Ascending aorta (tissue), 2 donors: Measurements from ENCODE around the gene DDR1. TPM values are rescaled to one million over a fixed set of nuclear protein-coding genes. Genes with fewer than 3 reads are reported as not detected.
A peak's percentile ranks its signal among the peaks of the same experiment; 100 is the strongest.

Experiments
- DNase-seq, 2 donors: peaks; one replicate each; pipeline ENCODE4 v3.0.0-alpha.2; 2019; ENCODE audit warnings: low spot score in 2 of 2
- H3K27ac ChIP-seq, 2 donors: fragments of 200-600 bp; sonication (generic); one replicate each; pipeline ENCODE4 v1.5.1; 2016 to 2017; ENCODE audit warnings: mild to moderate bottlenecking in 1 of 2
- H3K27me3 ChIP-seq: fragments of 200-600 bp; sonication (generic); one replicate; pipeline ENCODE4 v1.5.1; 2017
- H3K36me3 ChIP-seq, 2 donors: fragments of 200-600 bp; sonication (generic); one replicate each; pipeline ENCODE4 v1.5.1; 2016
- H3K4me1 ChIP-seq, 2 donors: fragments of 200-600 bp; sonication (generic); one replicate each; pipeline ENCODE4 v1.5.1; 2016 to 2017; ENCODE audit warnings: mild to moderate bottlenecking in 1 of 2
- H3K4me3 ChIP-seq, 2 donors: fragments of 200-600 bp; sonication (generic); one replicate each; pipeline ENCODE4 v1.5.1; 2016 to 2017; ENCODE audit warnings: mild to moderate bottlenecking in 1 of 2
- H3K9me3 ChIP-seq, 2 donors: fragments of 200-600 bp; sonication (generic); one replicate each; pipeline ENCODE4 v1.5.1; 2016
- CTCF ChIP-seq, 3 experiments: fragments of 200-600 bp in 2 of 3; fragments of 450-650 bp in 1 of 3; sonication (generic) in 2 of 3; IDR thresholded peaks; one replicate each; pipeline ENCODE4 v1.5.1; 2016 to 2019; ENCODE audit warnings: antibody characterized with exemption in 3 of 3, mild to moderate bottlenecking in 1 of 3, moderate library complexity in 1 of 3
- intact Hi-C: fragments of 100-400 bp; cut with DNase I; formaldehyde crosslinking; loops from one replicate; pipeline ENCODE4 v1.15.1; 2023
- total RNA-seq: library from RNA; depleted of rRNA; stranded (reverse); fragments of >200 nt; gene quantifications from one replicate; pipeline ENCODE4 v1.1.0, GENCODE V29; 2016

Gene DDR1
- total RNA-seq, 1 donor from 2014 or later = 18.8 TPM

GRCh38 chr6:30887901-30888815 lies 3.8 kb downstream of the DDR1 start:
- no peak overlapping the region for H3K4me3 ChIP-seq
- H3K9me3 ChIP-seq = no peaks in the 10 kb centered on the region
- peaks cover 0 to 23% of the 10 kb centered on the region in 2 donors for H3K4me1 ChIP-seq
- DNase-seq = peak in 1 of 2 donors; percentile 53
- intact Hi-C loops = no loop called here
- no peak overlapping the region for H3K27ac ChIP-seq
- no peaks in the 10 kb centered on the region for H3K27me3 ChIP-seq
- peaks cover 1 to 30% of the 10 kb centered on the region in 2 donors for H3K36me3 ChIP-seq
- TF ChIP-seq CTCF (IDR thresholded peaks at IDR 0.05) = no peak

GRCh38 chr6:30888816-30889495 lies 4.6 kb downstream of the DDR1 start:
- no peak overlapping the region for H3K4me3 ChIP-seq
- H3K27me3 ChIP-seq = no peaks in the 10 kb centered on the region
- H3K4me1 ChIP-seq = peaks cover 0 to 18% of the 10 kb centered on the region in 2 donors
- no peak overlapping the region for H3K27ac ChIP-seq
- peak in 1 of 2 donors; percentile 51 for DNase-seq
- peaks cover 3 to 37% of the 10 kb centered on the region in 2 donors for H3K36me3 ChIP-seq
- TF ChIP-seq CTCF (IDR thresholded peaks at IDR 0.05) = no peak
- H3K9me3 ChIP-seq = no peaks in the 10 kb centered on the region
- intact Hi-C loops = no loop called here

GRCh38 chr6:30889496-30889885 lies 5.2 kb downstream of the DDR1 start:
- intact Hi-C loops = no loop called here
- H3K36me3 ChIP-seq = peaks cover 3 to 42% of the 10 kb centered on the region in 2 donors
- no peaks in the 10 kb centered on the region for H3K9me3 ChIP-seq
- no peaks in the 10 kb centered on the region for H3K27me3 ChIP-seq
- TF ChIP-seq CTCF (IDR thresholded peaks at IDR 0.05) = no peak
- H3K4me3 ChIP-seq = no peak overlapping the region
- H3K4me1 ChIP-seq = peaks cover 0 to 18% of the 10 kb centered on the region in 2 donors
- H3K27ac ChIP-seq = no peak overlapping the region
- DNase-seq = no peak

GRCh38 chr6:30889921-30890645 lies 5.8 kb downstream of the DDR1 start:
- peaks cover 0 to 17% of the 10 kb centered on the region in 2 donors for H3K4me1 ChIP-seq
- H3K4me3 ChIP-seq = no peak overlapping the region
- no peaks in the 10 kb centered on the region for H3K27me3 ChIP-seq
- no peak for TF ChIP-seq CTCF (IDR thresholded peaks at IDR 0.05)
- intact Hi-C loops = no loop called here
- peaks cover 3 to 47% of the 10 kb centered on the region in 2 donors for H3K36me3 ChIP-seq
- DNase-seq = peak in 1 of 2 donors; percentile 55
- no peaks in the 10 kb centered on the region for H3K9me3 ChIP-seq
- no peak overlapping the region for H3K27ac ChIP-seq

GRCh38 chr6:30890646-30891449 lies 6.5 kb downstream of the DDR1 start:
- no peak for TF ChIP-seq CTCF (IDR thresholded peaks at IDR 0.05)
- Histone ChIP-seq H3K27ac (no peak overlapping the region), H3K9me3 (no peaks in the 10 kb centered on the region), H3K4me1 (peaks cover 0 to 9% of the 10 kb centered on the region in 2 donors), H3K4me3 (no peak overlapping the region), H3K27me3 (no peaks in the 10 kb centered on the region), H3K36me3 (peaks cover 8 to 54% of the 10 kb centered on the region in 2 donors)
- DNase-seq = peak in 1 of 2 donors; percentile 59
- intact Hi-C loops = no loop called here
